22Rv1 (cell line): ENCODE measurements around the gene SEMA6A.

Experiments
- H3K27ac ChIP-seq: fragments of 450-650 bp; 2 replicates; pipeline ENCODE4 v1.5.1; 2017
- CTCF ChIP-seq: fragments of 450-650 bp; IDR thresholded peaks from 2 replicates; pipeline ENCODE4 v1.5.1; 2017; ENCODE audit warnings: mild to moderate bottlenecking
- ZFX ChIP-seq: fragments of 450-650 bp; IDR thresholded peaks from 2 replicates; pipeline ENCODE4 v1.6.1; 2017; ENCODE audit warnings: antibody characterized with exemption, borderline replicate concordance

Gene SEMA6A

GRCh38 chr5:116401576-116401975 is 173.0 kb downstream of the SEMA6A start:
- TF ChIP-seq CTCF: no peak
- no peak for TF ChIP-seq ZFX
- no peak overlapping the region for H3K27ac ChIP-seq

- TF ChIP-seq ZFX (no peak), CTCF (no peak)
- no peak overlapping the region for H3K27ac ChIP-seq
Observed at GRCh38 chr5:116396476-116397099, 178.0 kb downstream of the SEMA6A start.

- H3K27ac ChIP-seq: no peak overlapping the region
- TF ChIP-seq ZFX (no peak), CTCF (no peak)
Observed at GRCh38 chr5:116395631-116396203, 178.9 kb downstream of the SEMA6A start.

- TF ChIP-seq ZFX (no peak), CTCF (no peak)
- H3K27ac ChIP-seq: no peak overlapping the region
Observed at GRCh38 chr5:116395226-116395625, 179.4 kb downstream of the SEMA6A start.

- H3K27ac ChIP-seq: no peak overlapping the region
- no peak for TF ChIP-seq ZFX
- no peak for TF ChIP-seq CTCF
Observed at GRCh38 chr5:116394186-116394867, 180.3 kb downstream of the SEMA6A start.
